Right lobe of liver (tissue), 4 donors: ENCODE data around the gene KCNG1.

Experiments used
- CTCF ChIP-seq, 4 donors: fragments of 200-600 bp in 3 of 4; fragments of 450-650 bp in 1 of 4; IDR thresholded peaks; one replicate each; pipeline versions ENCODE4 v1.5.1 to v1.8.0; 2016 to 2022; ENCODE audit warnings: antibody characterized with exemption in 4 of 4, mild to moderate bottlenecking in 2 of 4
- POLR2A ChIP-seq: fragments of 450-650 bp; IDR thresholded peaks from one replicate; pipeline ENCODE4 v1.6.1; 2017; ENCODE audit warnings: antibody characterized with exemption, mild to moderate bottlenecking
- donor health status: DM: no; HTN: no; CAD: no.
- donor health status: DM: no; HTN: no; CAD: no.
- donor health status: DM: no; HTN: yes; CAD: no.

- TF ChIP-seq POLR2A (no peak), CTCF (IDR thresholded peaks at IDR 0.05) (no peak)
Observed at GRCh38 chr20:51010043-51010365, 12.9 kb downstream of the KCNG1 start.
